Fibroblast of mammary gland (primary cell): ENCODE data around the gene CDCA7L.
"Not testable (repeated sequence)": the region's sequence is repeated elsewhere in the genome, so short reads cannot be mapped to it uniquely, and the experiment has no call there.

Experiments used
- DNase-seq: peaks from one replicate; pipeline ENCODE4 v3.0.0-alpha.2; 2010; ENCODE audit warnings: low read depth
- H3K4me3 ChIP-seq: 2 replicates; pipeline ENCODE4 v1.5.1; 2011; ENCODE audit warnings: low read depth, mild to moderate bottlenecking, low read length, moderate library complexity; ENCODE audit not compliant: control insufficient read depth
- TF ChIP-seq, protein P1 (sequence below): conservative IDR thresholded peaks from 2 replicates; pipeline ENCODE4 v1.5.1; 2011; ENCODE audit warnings: low read depth, low read length, inconsistent platforms; ENCODE audit not compliant: control insufficient read depth, insufficient read depth

Gene CDCA7L

GRCh38 chr7:21866731-21867130, 79.0 kb downstream of the CDCA7L start:
- no peak for DNase-seq
- TF ChIP-seq, protein P1, sequence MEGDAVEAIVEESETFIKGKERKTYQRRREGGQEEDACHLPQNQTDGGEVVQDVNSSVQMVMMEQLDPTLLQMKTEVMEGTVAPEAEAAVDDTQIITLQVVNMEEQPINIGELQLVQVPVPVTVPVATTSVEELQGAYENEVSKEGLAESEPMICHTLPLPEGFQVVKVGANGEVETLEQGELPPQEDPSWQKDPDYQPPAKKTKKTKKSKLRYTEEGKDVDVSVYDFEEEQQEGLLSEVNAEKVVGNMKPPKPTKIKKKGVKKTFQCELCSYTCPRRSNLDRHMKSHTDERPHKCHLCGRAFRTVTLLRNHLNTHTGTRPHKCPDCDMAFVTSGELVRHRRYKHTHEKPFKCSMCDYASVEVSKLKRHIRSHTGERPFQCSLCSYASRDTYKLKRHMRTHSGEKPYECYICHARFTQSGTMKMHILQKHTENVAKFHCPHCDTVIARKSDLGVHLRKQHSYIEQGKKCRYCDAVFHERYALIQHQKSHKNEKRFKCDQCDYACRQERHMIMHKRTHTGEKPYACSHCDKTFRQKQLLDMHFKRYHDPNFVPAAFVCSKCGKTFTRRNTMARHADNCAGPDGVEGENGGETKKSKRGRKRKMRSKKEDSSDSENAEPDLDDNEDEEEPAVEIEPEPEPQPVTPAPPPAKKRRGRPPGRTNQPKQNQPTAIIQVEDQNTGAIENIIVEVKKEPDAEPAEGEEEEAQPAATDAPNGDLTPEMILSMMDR = no peak

DNA sequence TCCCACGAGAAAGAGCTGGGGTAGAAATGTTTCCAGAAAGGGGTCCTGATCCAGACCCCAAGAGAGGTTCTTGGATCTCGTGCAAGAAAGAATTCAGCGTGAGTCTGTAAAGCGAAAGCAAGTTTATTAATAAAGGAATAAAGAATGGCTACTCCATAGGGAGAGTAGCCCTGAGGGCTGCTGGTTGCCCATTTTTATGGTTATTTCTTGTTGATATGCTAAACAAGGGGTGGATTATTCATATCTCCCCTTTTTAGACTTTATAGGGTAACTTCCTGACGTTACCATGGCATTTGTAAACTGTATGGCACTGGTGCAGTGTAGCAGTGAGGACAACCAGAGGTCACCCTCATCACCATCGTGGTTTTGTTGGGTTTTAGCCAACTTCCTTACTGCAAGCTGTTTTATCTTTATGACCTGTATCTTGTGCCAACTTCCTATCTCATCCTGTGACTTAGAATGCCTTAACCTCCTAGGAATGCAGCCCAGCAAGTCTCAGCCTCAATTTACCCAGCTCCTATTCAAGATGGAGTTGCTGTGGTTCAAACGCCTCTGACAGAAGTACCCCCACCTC, 80.0 kb downstream of the CDCA7L start:
- not testable (repeated sequence) for DNase-seq, H3K4me3 ChIP-seq

More at GRCh38 chr7:21866731-21867130, 79.0 kb downstream of the CDCA7L start:
- no peak overlapping the region for H3K4me3 ChIP-seq

GRCh38 chr7:21851559-21851967, 94.1 kb downstream of the CDCA7L start:
- no peak overlapping the region for H3K4me3 ChIP-seq
- no peak for DNase-seq
- TF ChIP-seq, protein P1 = no peak
